Activated CD4-positive, alpha-beta T cell treated with anti-CD3 and anti-CD28 coated beads, Interleukin-2, Interleukin-4, amounts not matched to agents 100 ng/mL and 50 ng/mL, durations not matched to agents 16 hours and 8 hours (primary cell): Measurements from ENCODE around the gene HACD3.
"Not testable (repeated sequence)": the region's sequence is repeated elsewhere in the genome, so short reads cannot be mapped to it uniquely, and the experiment has no call there.

Source experiments
- DNase-seq: peaks from one replicate; pipeline ENCODE4 v3.0.0-alpha.2; 2020; ENCODE audit warnings: low spot score

HACD3 gene

DNA sequence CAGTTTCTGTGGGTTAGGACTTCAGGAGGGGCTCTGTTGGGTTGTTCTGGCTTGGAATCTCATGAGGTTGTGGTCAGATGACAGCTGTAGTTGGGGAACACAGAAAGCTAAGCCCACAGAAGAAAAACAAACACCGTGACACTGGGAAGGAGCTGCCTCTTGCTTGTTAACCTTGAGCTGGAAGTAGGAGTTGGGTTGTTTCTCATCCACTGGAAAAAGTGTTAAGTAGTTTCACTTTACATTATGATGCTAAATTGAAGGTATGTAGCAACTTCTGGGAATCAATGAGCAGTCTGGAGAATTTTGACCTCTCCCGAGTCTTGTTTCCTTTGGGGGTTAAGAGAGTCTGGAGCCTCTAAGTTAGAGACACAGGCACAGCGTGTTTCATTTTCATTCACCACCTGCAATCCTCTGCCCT lies 20.4 kb downstream of the HACD3 start:
- no peak for DNase-seq

DNA sequence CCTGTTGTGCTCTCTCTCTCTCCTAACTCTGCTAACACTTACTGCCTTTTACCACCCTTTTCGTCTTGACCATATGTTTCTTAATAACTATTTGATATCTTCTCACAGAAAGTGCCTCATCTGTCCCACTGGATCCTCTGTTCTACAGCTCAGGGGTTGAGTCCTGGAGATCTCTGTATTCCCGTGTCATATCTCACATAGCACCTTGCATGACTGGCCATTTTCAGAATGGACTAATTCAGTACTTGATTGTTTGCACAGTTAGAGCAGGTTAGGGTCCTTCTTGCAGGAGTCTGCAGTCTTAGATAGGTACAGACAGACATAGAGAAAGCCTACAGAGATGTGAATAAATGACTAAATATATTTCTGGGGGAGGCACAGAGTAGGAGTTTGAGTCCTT lies 20.9 kb downstream of the HACD3 start:
- DNase-seq: no peak

DNA sequence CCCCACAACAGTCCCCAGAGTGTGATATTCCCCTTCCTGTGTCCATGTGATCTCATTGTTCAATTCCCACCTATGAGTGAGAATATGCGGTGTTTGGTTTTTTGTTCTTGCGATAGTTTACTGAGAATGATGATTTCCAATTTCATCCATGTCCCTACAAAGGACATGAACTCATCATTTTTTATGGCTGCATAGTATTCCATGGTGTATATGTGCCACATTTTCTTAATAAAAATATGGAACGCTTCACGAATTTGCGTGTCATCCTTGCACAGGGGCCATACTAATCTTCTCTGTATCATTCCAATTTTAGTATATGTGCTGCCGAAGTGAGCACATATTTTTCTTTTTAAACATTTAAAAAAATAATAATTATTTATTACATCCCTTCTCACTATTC lies 22.6 kb downstream of the HACD3 start:
- not testable (repeated sequence) for DNase-seq

DNA sequence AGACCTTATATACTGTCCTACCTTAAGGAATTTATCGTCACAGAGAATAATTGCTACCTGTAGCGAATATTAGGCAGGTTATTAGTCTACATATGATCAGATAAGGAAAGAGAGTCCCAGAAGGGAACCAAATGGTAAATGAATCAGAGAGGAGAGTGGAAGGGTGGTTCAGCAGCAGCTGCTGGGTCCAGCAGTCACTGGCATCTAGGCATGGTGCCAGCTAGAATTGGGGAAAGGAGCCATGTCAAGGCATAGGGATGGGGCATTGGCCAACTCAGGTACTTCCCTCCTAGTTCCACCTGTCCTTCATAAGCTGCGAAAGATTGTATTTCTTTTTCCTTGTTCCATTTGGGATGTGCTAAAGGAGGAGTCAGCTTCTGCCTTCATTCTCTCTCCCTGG lies 23.4 kb downstream of the HACD3 start:
- DNase-seq: no peak

DNA sequence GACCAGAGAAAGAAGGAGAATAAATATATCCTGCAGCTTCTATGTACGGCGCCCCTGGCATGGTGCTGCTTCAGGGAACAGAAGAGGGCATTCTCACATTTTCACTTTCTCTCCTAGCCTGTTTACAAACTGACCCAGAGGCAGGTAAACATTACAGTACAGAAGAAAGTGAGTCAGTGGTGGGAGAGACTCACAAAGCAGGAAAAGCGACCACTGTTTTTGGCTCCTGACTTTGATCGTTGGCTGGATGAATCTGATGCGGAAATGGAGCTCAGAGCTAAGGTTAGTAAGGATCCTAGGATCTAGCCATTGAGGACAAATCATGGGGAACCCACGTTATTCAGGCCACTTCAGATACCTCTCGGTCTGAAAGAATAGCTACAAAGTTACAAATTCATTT lies 26.4 kb downstream of the HACD3 start:
- DNase-seq: no peak

DNA sequence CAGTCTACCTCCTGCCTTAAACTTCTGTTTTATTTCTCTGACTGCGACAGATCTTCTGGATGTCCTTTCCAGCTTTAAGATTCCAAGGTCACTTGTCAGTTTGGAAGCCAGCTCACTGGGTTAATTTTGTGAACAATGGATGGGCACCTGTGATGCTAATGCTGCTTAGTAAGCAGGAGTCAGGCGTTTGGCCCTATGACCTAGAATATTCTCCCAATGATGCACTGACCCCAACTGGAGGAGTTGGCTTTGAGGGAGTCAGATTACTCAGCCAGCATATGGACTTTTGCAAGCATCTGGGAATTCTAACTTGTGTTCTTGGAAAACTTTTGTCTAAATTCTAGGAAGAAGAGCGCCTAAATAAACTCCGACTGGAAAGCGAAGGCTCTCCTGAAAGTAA lies 28.1 kb downstream of the HACD3 start:
- no peak for DNase-seq

DNA sequence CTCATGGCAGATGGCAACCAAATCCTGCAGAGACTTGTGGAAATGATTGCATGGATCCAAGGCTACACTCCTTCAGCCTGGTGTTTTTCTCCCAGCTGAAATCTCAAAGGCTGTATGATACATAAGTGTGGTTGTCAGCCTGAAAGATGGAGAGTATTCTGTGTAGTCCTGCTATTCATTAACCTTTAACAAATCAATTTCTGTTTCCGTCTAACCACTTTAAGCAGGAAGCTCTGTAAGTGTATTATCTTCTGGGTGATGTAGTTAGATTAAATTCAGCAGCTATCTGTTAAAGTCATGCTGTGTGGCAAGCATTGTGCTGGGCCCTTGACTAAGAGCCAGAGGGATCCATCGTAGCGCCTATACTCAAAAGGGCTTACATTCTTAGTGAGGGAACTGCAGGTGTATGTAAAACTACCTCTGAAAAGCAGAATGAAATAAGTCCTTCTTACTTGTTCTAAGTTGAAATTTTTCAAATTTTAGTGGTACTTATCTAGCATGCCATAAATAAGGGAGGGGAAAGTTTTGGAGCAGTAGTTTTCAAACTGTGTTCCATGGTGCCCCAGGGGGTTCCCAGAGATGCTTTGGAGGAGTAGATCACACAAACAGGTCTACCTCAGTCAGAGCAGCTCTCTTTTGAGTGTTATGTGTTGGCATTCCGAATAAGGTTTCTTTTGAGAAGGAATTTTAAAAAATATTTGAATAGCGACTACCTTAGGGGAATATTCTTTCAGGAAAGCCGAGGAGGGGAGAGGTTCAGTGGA lies 28.9 kb downstream of the HACD3 start:
- DNase-seq: no peak

DNA sequence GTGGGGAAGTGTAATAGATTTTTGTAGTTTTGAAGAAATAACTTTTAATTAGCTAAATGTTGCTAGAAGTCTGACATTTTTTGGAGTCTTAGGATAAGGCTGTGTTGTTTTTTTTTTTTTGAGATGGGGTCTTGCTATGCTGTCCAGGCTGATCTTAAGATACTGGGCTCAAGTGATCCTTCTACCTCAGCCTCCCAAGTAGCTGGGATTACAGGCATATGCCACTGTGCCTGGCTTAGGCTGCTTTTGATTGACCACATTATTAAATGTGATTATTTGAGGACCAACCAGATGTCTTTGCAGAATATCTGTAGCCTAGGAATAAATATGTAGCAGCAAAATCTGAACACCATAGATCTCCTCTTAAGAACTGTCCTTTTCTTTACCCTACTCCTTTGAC lies 29.7 kb downstream of the HACD3 start:
- DNase-seq: no peak

DNA sequence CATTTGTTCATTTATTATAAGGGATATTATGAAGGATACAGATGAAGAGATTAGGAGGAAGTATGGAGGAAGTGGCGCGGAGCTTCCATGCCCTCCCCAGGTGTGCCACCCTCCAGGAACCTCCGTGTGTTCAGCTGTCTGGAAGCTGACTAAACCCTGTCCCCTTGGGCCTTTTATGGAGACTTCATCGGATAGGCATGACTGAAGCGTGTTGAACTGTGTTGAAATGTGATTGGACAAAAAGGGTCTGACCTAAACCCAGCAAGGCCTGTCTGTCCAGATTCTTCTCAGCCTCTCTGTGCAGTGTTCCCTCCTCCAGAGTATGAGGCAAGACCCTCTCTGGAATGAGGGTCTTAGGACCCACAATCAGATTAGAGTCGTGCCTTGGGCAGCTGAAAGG lies 31.7 kb downstream of the HACD3 start:
- DNase-seq: no peak

DNA sequence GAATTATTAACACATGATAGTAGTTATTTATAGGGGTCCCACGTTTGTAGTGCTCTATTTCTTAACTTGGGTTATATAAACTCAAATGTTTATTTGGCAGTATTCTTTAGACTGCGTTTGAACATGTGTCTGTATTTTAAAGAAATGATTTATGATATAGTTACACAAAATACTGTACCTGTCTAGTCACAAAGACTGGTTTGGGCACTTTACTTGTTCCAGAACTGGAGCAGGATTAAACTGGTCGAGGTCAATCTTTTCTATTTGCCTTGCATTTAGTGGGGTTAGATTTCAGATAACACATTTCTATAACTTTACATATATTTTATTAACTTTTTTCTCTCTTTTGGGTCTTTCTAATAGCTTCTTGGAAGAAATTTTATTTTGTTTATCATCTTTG lies 39.5 kb downstream of the HACD3 start:
- no peak for DNase-seq

DNA sequence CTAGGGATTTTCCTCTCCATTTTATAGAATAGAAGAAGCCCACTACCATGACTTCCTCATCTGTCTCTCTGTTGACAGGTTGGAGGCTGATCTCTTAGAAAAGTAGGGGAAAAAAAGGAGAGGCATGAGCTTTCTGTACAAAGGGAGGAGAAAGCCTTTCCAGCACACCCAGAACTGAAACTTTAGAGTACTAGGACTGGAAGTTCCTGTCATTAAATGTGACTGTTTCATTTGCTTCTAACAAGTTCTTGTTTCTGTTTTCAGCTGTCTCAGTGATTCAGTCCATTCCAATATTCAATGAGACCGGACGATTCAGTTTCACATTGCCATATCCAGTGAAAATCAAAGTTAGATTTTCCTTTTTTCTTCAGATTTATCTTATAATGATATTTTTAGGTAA lies 41.7 kb downstream of the HACD3 start:
- DNase-seq: no peak

DNA sequence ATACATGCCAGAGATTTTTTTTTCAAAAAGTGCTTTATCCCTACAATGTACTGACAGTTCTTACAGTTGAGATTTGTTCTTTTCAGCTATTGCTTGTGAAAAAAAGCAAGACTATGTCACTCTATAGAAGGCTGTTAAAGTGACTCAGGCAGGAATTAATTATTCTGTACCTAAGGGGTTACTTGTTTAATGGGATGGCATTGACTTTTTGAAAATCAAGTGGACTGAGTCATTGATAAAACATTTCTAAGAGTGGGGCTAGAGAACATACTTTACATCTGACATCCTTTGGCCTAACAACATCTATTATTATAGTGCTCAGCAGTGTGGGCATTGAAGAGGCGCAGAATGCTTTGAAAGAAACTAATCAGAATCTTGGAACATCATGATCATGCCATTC lies 46.4 kb downstream of the HACD3 start:
- no peak for DNase-seq

DNA sequence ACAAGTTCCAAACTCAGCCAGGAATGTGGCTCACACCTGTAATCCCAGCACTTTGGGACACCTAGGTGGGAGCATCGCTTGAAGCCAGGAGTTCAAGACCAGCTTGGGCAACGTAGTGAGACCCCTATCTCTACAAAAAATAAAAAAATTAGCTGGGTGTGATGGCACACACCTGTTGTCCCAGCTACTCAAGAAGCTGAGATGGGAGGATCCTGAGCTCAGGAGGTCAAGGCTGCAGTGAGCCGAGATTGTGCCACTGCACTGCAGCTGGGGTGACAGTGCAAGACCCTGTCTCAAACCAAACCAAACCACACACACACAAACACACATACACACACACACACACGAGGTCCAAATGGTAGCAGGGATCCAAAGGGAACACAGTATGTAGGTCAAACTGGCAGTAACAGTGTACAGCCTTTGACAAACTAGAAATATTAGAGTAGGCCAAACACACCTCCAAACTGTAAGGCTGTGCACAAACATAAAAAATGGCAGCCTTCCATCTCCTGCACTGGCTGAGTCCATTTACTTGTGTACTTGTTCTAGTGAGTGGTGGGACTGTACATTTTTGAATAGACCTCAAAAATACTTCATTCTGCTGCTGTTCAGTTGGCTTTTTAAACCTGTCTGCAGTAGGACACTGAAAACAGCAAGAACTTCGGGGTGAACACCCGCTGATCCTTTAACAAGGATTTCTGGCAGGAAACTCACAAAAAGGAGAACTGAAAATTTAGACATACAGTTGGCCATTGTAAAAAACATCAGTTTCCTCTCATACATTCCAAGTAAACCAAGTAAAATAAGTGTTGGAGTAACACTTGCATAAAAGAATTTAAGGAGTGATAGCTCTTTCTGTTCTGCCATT lies 47.1 kb downstream of the HACD3 start:
- DNase-seq: no peak

DNA sequence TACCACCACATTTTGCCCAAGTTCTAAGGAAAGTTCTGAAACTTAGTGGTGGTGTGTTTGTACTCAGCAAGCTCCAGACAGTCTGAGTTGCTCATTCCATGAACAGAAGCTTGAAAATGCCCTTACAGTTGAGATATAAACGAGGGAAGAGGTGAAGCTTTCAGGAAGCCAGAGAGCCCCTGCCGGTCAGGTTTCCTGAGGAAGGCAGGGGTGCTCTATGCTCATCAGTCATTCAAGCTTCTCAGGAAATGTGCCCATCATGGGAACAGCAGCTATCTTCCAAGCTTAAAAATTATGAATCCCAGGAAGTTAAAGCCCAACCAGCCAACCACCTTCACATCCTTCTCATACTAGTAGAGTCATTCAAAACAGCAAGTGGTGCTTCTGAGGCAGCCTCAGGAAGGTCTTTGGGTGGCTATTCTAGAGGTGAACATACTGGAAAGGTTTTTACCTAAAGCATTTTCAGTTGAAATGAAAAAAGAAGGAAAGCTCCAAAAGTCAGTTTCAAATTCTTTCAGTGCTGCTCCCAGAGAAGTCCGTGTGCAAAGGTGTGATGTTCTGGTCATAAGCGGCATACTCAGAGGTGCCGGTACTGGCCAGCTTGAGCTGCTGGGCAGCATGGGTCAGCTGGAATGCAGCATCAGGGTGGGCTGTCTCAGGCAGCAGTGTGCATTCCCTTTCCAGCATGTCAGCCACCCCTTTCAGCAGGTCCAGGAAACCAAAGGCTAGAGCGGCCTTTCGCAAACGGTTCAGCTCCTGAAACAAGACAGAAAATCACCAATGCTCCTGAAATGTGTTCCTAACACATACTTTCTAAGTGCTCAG lies 48.9 kb downstream of the HACD3 start:
- DNase-seq: no peak

DNA sequence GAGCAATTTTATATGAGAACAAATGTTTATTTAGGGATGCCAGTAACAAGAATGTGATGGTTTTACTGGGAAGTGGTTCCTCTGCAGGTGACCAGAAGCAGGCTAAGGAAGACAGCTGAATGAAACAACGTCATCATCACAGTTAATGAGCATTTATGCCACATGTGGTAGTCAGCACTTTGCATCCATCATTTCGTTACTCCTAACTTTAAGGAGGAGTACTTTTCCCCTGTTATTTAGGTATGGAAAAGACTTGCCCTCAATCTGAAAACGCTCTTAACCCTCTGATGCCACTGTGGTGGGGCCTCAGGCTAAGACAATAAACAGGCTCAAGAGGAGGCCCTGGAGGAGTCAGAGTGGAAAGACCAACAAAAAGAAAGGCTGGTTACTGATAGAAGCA lies 49.5 kb downstream of the HACD3 start:
- no peak for DNase-seq

DNA sequence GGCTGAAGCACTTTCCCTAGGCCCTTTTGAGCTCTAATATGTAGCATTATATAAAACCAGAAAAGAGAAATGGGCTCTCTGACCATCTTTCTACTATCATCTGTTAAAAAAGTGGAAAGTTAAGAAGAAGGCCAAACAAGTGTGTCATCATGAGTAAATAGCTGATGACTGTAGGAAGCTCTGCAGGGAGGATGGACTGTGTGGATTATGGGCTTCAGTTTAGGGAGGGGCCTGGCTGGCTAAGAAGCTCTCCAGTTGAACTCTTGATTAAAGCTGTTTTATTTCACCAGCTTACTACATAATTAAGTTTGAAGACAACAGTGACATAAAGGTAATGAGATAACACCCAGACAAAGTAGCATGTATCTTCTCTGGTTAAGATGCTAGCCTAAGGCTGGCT lies 50.0 kb downstream of the HACD3 start:
- DNase-seq: no peak

DNA sequence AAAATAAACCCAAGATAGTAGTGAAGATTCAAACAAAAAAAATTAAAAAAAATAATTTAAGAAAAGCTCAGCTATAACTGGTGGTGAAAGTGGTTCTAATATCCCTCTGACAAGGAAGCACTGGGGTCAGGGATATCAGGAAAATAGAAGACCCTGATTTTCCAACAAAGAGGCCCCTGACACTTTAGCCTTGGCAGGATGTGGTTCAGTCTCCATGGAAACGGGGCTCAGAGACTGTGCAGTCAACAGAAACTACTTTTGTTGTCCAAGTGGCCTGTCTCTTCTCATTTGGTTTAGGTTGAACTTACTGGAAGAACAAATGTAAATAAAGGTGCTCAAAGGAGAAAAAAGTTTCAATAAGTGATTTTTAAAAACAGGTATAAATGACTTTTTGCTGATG lies 53.4 kb downstream of the HACD3 start:
- DNase-seq: peak; percentile 48

DNA sequence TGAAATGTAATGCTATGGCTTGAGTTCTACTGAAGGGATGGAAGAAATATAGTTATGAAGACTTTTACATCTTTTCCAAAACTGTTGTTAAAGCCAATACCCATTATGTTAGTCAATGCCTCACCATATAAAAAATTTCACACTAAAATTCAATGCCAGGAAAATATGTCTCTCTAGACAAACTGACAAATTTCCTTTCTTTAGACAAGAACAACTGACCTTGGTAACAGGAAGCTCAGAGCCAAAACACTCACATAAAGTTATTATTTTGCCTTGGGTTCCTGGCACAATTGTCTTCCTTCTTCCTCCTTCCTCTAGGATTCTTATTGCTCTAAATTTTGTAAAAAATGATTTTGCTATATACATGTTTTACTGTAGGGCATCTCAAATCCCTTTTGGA lies 54.0 kb downstream of the HACD3 start:
- no peak for DNase-seq

DNA sequence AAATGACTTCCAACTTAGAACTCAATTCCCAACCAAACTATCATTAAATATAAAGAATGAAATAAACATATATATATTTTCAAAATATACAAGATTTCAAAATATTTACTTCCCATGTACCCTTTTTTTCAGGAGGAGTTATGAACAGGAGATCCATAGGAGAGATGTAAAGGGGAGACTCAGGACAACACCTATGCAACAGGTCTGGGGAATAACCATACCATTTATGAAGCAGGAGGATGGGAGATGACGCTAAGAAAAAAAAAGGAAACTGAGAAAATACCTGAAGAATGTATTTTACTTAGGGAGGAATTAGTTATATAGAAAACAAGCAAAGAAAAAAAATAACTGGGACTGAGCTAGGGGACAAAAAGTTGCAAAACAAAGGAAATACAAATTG lies 56.8 kb downstream of the HACD3 start:
- DNase-seq: no peak

DNA sequence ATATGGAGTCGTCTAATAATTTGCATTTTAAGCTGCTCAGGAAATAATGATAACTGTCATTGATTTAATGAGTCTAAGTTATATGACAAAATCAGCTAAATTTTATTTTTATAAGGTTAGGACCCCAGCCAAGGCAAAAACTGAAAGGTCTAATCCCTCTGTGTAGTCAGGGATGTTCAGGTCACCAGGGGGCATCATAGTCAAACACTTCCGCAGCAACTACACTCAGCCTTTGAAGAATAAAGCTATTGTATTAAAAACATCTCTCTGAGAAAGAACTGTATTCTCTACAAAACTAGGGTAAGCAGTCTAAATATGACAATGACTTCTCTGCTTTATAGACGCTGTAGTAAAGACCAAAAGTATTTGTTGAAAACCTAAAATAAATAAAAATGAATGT lies 65.7 kb downstream of the HACD3 start:
- no peak for DNase-seq

DNA sequence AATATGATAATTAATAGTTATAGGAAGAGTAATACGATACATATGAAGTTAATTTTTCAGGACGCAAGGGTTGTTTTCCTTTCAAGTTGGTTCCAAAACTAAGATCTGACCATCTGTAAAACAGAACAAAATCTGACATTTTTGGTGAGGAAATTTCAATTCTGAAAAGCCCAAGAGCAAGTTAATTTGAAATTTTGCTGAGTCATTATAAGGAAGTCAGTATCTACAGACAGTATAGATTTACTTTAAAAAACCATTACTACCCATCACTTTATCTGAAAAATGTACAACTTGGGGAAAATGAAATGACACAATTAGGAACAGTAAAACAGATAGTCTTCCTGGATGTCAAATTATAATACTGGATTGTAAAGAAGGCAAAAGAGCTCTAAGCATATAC lies 68.2 kb downstream of the HACD3 start:
- no peak for DNase-seq

DNA sequence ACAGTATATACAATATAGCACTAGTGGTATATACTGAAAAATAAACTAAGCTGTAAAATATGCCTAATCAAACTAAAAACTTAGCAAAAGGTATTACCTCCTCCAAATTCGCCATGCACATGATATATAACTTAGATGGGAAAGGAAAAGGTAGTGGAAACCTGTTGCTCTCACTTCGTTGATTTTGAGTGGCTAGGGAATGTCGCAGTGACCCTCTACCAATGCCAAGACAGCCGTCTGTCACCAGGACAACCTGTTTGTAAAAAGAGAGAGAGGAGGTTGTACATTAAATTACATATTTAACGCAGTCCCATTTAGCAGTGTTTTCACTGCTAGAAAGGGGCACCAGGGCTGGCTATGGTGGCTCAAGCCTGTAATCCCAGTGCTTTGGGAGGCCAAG lies 69.4 kb downstream of the HACD3 start:
- DNase-seq: no peak

DNA sequence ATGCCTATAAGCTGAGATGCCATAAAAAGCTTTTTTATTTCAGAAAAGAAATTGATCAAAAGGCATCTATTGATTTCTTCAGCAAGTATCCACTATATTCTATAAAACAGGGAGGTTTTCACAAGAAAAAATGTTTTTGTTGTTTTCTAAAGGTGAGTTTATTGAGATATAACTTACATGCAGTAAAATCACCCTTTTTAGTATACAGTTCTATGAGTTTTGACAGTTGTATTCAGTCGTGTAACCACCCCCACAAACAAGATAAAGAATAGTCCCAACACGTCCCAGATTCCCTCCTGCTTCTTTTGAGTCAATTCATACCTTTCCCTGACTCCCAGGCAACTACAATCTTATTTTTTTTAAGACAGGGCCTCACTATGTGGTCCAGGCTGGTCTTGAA lies 72.9 kb downstream of the HACD3 start:
- DNase-seq: no peak
